Skin of body (tissue), 2 donors: ENCODE data around the gene LAMC1. TPM values are rescaled to one million over a fixed set of nuclear protein-coding genes. Genes with fewer than 3 reads are reported as not detected.

ENCODE experiments used
- DNase-seq: peaks from one replicate; lab custom pipeline; 2025; lab: John Stamatoyannopoulos, UW
- total RNA-seq: library from RNA; depleted of rRNA; stranded (reverse); fragments of >200 nt; gene quantifications from one replicate; pipeline ENCODE4 v1.2.3, GENCODE V29; 2014

LAMC1 gene
- total RNA-seq: 271 TPM

DNA sequence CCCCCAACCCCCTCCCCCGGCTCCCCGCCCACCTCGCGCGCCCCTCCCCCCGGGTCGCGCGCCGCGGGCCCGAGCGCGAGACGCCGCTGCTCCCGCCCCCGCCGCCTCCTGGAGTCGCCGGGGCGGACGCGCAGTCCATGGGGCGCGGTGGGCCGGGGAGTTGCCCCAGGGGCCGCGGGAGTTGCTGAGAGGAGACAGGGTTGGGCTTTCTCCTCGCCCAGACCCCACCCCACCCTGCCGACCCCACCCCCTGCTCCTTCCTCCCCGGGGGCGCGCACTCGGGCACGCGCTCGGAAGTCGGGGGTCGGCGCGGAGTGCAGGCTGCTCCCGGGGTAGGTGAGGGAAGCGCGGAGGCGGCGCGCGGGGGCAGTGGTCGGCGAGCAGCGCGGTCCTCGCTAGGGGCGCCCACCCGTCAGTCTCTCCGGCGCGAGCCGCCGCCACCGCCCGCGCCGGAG, at the start of gene LAMC1:
TSS of gene LAMC1 (plus strand) at position 275 of the 455 bp plus-strand sequence. CDS start 297 bp downstream, outside the sequence.
- DNase-seq: peak; percentile 86

DNA sequence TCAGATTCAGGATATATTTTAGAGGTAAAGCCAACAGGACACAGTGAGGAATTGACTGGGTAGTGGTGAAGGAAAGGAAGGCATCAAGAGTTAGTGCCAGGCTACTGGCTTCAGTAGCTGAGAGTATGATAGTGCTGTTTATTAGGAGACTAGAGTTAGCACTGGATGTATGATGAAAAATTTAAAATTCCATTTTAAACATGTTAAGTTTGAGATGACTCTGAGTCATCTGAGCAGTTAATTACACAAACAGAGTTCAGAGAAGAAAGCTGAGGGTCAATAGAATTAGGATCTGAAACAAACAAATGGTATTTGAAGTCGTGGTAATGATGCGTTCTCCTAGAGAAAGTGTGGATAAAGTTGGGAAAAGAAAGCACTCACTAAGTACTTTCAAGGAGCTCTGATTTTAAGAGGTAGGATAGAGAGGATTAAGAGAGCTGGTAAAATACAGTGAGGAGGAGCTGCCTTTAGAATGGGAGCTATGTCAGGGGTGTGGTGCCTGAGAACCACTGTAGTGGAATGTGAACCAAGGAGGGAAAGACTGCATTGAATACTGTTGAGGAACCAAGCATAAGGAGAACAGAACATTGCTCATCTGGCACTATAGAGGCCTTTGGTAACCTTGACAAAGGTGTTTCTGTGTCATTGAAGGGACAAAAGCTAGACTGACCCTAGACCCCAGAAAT, 48.6 kb upstream of the LAMC1 start:
- DNase-seq: no peak

DNA sequence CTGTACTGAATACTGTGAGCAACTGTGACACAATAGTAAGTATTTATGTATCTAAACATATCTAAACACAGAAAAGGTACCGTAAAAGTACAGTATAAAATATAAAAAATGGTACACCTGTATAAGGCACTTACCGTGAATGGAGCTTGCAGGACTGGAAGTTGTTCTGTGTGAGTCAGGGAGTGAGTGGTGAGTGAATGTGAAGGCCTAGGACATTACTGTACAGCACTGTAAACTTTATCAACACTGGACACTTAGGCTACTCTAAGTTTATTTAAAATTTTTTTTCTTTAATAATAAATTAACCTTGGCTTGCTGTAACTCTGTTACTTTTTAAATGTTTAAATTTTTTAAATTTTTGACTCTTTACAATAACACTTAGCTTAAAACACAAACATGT, 45.7 kb upstream of the LAMC1 start:
- DNase-seq: no peak

DNA sequence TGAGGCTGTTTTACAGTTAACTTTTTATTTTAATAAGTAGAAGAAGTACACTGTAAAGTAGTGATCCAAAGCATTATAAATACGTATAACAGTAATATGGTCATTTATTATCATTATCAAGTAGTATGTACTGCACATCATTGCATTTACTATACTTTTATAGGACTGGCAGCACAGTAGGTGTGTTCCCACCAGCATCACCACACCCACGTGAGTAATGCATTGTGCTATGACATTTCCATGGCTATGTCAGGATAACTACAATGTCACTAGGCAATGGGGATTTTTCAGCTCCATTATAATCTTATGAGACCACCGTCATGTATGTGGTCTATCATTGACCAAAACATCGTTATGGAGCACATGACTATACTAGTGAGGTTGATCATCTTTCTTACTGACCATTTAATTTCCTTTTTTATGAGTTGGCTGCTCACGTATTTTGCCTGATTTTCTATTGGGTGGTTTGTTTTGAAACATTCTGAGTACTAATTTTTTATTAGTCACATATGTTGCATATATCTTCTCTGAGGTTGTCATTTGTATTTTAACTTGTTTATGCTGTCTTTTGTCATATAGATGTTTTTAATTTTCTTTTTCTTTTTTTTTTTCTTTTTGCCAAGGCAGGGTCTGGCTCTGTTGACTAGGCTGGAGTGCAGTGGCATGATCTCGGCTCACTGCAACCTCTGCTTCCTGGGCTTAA, 44.9 kb upstream of the LAMC1 start:
- no peak for DNase-seq

DNA sequence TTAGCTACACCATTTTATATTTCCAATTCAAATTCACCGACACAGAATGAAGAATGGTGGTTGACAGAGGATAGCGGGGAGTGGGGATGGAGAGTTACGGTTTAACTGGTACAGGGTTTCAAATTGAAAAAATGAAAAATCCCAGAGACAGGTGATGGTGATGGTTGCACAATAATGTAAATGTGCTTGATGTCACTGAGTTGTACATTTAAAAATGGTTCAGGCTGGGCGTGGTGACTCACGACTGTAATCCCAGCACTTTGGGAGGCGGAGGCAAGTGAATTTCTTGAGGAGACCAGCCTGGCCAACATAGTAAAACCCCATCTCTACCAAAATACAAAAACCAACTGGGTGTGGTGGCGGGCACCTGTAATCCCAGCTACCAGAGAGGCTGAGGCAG, 39.1 kb upstream of the LAMC1 start:
- no peak for DNase-seq

DNA sequence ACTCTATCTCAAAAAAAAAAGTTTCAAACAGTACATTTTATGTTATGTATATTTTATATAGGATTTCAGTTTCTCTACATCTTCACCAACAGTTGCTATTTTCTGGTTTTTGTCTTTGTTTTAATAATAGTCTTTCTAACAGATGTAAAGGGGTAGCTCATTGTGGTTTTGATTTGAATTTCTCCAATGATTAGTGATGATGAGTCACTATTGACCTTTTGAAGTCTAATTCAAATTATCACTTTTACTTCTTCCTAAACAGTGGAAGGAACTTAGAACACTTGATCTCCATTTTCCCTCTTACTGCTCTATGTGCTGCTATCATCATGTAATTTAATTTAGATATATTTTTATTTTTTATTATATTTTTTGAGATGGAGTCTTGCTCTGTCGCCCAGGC, 38.6 kb upstream of the LAMC1 start:
- no peak for DNase-seq

DNA sequence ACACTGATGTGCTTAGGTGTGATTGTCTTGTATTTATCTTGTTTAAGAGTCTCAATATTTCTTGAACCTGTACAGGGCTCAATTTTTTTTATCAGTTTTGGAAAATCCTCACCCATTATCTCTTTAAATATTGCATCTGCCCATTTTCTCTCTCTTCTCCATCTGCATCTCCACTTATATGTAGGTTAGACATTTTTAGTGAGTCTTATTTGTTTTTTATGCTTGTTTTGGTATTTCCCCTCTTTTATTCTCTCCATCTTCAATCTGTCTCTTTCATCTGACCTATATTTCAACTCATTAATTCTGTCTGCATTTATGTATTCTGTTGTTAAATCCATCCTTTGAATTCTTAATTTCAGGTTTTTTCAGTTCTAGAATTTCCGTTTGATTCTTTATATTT, 37.3 kb upstream of the LAMC1 start:
- DNase-seq: no peak

DNA sequence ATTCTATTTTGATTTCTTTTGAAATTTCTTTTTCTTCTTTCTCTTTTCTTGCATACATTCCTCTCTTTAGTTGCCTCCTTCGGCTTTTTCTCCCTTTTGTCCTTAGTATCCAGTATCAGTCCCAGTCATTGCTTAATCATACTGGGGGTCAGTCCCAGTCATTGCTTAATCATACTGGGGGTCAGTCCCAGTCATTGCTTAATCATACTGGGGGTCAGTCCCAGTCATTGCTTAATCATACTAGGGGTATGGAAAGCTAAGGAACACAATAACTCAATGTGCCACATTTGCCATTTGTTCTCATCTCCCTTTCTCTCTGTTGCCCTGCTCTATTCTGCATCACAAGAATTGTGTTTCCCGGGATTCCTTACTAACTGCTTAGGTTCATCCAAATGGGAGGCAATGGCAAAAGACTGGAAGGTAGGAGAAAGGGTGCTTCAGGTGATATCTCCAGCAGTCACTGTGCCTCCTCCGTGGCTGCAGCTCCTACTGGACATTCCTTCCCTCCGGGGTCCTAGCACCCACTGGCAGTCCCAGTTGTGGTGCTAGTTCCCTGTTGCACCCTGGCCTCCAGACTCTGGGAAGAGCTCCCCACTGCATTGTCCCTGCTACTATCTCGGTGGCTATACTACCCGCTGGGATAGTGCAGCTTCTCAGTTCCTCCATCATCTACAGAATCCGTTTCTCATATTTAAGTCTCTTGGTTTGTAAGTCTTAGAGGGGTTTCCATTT, 32.6 kb upstream of the LAMC1 start:
- no peak for DNase-seq

DNA sequence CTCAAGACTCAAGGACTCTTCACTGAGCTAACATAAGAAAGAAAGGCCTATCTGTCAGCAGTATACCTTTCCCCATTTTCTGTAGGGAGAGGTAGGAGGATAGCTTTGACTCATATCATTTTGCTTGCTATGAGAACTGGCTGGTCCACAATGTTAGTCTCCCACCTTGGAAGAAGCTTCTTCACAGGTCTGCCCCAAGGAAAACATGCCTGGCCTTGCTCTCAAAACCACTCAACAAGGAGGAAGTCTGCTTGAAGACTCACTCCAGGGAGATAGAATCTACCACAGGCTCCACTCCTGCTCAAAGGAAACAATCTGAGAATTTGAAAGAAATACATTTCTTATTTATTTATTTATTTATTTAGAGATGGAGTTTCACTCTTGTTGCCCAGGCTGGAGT, 29.5 kb upstream of the LAMC1 start:
- DNase-seq: no peak

DNA sequence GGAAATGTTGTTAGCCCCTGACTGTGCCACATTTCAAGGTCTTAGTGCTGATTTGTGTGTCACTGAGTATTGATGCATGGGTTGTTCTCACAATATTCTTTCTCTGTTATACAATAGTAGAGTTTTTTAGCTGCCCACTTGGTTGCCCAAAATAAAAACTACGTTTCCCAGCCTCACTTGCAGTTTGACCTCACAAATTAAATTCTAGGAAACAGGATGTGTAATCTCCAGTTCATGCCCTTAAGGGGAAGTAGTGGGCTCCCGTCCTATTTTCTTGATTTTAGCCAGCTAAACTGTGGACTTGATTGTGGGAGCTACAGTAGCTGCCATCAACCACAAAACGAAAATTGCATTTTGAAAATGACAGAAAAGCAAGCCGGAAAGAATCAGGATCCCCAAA, 27.3 kb upstream of the LAMC1 start:
- DNase-seq: no peak

DNA sequence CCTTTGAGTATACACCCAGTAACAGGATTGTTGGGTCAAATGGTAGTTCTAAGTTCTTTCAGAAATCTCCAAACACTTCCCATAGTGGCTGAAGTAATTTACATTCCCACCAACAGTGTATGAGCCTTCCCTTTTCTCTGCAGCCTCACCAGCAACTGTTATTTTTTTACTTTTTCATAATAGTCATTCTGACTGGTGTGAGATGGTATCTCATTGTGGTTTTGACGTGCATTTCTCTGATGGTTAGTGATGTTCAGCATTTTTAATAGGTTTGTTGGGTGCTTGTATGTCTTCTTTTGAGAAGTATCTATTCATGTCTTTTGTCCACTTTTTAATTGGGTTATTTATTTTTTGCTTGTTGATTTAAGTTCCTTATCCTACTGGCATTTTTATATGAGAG, 26.4 kb upstream of the LAMC1 start:
- no peak for DNase-seq

DNA sequence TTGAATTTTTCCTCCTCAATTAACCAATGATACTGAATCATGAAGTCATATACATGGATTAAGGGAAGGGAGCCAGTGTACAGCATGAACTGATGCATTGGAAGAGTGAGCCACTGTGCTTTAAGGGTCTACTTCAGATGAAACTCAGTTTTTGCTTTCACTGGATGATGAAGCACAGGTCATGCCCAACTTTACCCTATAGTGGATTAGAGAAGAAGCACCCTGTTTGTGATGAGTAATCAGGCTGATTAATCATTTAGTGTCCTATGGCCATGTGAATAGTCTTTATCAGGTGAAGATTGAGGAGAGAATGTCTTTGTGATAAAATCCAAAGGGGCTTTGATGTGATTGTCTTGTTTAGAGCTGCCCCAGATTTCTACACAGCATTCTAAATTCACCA, 24.7 kb upstream of the LAMC1 start:
- no peak for DNase-seq

DNA sequence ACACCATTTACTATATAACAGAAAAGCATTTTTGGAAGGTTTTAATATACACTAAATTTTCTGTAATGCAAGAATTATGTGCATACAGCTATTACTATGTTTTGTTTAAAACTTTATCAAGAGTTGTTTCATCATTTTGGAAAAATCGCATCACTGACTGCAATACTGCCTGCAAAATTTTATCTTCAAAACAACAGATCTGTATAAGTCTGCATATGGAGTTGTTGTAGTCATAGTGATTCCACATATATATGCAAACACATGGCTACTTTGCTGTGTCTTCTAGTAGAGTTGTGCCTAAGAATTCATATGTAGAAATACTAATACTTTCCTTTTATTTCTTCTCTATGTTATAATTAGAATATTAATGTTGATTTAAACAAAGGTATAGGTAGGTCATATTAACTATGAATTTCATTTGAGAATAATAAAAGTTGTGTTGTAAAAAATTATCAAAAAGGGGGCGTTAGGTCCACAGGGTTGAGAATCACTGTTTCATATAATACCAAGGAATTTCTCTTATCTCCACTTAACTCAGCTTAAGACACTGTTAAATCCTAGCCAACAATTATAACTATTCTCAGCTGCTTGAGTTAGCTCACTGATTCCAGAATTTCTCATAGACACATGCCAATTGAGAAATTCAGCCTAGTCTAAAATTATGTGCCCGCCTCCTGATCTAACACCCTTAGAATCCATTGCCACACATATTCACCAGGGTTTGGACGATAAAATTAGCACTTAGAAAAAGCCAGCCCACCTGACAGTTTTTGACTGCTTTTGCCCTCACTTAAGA, 22.9 kb upstream of the LAMC1 start:
- peak; percentile 31 for DNase-seq

DNA sequence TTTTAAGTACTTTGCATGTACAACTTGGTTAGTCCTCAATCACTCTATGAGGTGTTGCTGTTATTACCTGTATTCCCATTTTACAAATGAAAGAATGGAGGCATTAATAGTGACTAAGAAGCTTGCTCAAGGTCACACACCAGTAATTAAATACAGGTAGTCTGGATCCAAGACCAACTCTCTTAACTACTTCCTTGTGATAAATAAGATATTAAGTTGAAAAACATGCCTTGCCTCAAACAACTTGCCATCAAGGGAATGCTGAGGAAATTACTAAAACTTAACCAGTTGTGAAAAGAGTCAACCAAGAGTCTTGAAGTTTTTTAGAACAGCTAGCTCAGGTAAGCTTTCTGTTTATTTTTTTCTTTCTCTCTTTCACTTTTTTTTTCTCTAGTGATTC, 21.0 kb upstream of the LAMC1 start:
- DNase-seq: no peak

DNA sequence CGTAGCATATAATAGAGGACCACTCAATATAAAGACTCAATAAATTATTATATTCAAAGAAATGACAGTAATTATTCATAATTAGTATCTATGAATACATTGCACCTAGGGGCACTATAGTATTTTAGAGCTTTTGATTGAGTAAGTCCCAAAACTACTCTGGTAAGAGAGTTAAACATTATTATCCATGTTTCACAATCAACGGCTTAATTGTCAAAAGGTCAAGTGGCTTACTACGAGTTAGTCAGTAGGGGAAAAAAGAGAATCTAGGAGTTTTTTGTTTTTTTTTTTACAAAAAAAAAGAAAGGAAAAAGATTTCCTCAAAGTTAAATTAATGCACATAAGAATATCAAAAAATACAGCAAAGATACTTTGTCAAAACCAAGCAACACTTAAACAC, 20.4 kb upstream of the LAMC1 start:
- no peak for DNase-seq

DNA sequence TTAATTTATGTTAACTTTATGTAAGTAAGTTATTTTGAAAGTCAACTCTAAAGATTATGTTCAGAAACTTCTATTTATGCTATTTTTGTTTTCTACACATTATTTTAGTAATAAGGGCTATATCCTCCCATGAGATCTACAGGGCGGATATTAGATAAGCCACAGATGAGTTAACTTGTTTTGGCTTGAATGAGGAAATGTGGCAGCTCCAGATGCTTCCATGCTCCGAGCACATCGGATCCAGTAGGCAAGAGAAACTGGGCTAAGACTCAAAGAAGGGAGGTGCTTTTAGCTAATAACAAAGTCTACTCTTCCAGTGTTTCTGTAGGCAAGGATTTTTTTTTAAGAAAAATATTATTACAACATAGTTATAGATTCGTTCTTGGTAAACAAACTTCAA, 20.0 kb upstream of the LAMC1 start:
- peak; percentile 72 for DNase-seq

DNA sequence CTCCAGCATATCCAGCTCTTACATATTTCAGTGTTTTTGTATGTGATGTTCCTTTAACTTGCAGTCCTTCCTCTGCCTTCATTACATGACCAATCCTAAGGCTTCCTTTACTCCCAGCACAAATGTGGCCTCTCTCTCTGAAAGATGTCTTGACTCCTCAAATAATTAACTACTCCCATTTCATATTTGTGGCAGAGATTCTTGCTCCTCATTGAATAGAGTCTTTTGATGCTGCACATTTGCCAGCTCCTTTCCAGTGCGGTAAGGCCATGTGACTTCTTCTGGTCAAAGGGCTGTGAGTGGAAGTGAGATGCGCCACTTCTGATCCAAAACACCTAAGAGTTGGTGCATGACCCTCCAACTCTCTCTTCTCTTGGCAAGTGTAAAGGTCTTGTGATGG, 19.1 kb upstream of the LAMC1 start:
- no peak for DNase-seq

DNA sequence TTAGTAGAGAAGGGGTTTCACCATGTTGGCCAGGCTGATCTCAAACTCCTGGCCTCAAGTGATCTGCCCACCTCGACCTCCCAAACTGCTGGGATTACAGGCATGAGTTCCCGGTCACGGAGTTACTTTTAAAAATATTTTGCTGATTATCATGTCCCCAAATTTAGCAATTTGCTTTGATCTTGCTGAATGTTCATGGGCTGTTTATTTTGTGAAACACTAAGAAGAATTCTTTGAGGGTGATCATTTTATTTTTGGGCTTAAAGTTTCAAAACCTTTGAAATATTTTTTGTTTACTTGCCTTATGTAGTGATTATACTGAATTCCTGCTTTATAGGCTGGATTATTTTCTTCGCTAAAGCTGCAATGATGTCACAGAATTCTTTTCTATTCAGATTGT, 11.4 kb upstream of the LAMC1 start:
- no peak for DNase-seq

DNA sequence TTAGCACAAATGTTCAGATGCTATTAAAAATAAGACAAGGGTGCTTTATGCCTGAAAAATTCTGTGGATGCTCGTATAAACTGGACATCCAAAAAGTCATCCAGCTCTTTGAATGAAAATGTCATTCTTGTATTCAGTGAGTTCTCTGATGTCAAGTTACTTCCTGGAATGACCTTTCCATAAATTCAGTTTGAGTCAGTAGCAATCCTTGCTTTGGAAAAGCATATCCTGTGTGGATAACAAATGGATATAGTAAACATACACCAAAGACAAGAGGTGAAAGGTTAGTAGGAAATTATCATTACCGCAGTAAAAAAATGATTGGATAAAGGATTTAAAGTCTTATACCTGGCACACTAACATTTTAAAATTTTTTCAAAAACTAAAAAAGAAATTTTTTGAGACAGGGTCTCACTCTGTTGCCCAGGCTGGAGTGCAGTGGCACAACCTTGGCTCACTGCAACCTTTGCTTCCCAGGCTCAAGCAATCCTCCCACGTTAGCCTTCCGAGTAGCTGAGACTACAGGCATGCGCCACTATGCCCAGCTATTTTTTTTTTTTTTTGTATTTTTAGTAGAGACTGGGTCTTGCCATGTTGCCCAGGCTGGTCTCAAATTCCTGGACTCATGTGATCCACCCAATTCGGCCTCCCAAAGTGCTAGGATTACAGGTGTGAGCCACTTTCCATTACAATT, 10.8 kb upstream of the LAMC1 start:
- DNase-seq: no peak

DNA sequence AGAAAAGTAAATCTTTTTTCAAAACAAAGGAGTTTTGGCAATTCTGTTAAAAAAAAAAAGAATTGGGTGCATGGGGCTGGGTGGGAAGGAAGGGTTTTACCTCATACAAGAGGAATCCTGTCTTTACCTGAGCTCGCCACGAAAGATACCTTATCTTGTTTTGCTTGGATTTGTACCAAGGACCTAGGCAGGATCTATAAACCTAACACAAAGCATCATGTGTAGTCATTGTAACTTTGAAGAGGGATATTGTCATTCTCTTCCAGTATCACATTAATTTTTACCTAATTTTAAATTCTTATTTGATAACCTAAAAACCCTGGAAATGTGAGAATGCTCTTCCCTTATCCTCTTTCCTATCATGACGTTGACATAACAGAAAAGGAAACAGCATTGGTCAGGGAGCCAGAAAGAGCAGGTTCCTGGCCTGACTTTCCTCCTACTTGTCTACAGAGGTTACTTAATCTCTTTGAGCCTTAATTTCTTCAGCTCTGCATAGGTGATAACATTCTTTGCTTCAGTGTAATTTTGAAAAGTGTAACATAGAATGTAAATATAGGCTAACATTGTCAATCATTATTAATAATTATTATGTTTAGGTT, 4.0 kb upstream of the LAMC1 start:
- DNase-seq: no peak

DNA sequence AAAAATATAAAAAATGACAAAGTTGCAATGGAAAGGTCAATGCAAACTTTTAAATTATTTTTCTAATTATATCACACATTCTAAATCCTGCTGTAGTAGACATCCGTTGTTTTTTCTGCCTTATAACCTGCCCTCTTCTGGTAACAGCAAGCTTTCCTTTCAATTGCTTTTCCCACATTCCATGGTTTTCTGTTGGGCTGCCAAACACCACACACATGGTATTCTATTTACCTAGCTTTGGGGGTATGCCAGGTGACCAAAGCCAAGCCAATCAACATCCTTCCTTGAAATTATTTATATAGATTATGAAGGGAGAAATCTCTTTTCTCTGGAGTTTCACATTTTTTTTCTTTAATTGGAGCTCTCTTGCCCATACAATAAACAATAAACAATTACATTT, 3.4 kb upstream of the LAMC1 start:
- peak; percentile 16 for DNase-seq
